ENCODE data around the gene DNAJA3.

The DNAJA3 gene

GRCh38 chr16:4489030-4489429, 63.4 kb downstream of the DNAJA3 start:
- H3K27ac ChIP-seq: peak overlapping the region; percentile 41; the same call in 1 of the 2 replicates
- TF ChIP-seq, protein P1, sequence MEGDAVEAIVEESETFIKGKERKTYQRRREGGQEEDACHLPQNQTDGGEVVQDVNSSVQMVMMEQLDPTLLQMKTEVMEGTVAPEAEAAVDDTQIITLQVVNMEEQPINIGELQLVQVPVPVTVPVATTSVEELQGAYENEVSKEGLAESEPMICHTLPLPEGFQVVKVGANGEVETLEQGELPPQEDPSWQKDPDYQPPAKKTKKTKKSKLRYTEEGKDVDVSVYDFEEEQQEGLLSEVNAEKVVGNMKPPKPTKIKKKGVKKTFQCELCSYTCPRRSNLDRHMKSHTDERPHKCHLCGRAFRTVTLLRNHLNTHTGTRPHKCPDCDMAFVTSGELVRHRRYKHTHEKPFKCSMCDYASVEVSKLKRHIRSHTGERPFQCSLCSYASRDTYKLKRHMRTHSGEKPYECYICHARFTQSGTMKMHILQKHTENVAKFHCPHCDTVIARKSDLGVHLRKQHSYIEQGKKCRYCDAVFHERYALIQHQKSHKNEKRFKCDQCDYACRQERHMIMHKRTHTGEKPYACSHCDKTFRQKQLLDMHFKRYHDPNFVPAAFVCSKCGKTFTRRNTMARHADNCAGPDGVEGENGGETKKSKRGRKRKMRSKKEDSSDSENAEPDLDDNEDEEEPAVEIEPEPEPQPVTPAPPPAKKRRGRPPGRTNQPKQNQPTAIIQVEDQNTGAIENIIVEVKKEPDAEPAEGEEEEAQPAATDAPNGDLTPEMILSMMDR (conservative IDR thresholded peaks at IDR 0.05): no peak

DNA sequence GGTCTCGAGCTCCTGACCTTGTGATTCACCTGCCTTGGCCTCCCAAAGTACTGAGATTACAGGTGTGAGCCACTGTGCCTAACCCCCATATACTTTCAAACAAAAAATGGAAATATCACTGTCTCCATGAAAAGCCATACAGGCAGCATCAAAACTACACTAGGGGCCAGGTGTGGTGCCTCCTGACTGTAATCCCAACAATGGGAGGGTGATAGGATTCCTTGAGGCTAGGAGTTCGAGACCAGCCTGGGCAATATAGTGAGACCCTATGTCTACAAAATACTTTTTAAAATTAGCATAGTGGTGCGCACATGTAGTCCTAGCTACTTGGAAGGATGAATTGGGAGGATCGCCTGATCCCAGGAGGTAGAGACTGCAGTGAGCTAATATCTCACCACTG, 66.2 kb downstream of the DNAJA3 start:
- TF ChIP-seq, protein P1 (conservative IDR thresholded peaks at IDR 0.05): no peak

GRCh38 chr16:4494746-4495490, 69.2 kb downstream of the DNAJA3 start:
- TF ChIP-seq, protein P1 (conservative IDR thresholded peaks at IDR 0.05): no peak
- no peak overlapping the region for H3K27ac ChIP-seq

More for the DNA sequence above, 66.2 kb downstream of the DNAJA3 start:
- H3K27ac ChIP-seq: no peak overlapping the region

DNA sequence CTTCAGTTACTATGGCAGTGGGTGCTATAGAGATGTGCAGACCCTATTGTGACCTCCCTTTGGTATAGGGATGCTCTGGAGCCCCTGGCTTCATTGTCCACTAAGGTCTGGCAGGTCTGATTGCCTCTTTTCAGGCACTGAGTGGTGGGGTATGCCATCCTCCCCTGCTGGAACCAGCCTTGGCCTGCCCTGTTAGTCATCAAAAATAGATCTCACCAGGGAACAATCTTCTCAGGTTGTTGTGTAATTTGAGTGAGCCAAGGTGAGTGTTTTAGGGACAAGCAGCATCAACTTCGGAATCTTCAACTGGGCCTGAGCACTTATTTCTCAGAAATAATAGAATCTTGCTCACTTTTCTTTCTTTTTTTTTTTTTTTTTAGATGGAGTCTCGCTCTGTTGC, 70.1 kb downstream of the DNAJA3 start:
- no peak overlapping the region for H3K27ac ChIP-seq
- TF ChIP-seq, protein P1 (conservative IDR thresholded peaks at IDR 0.05): no peak

- no peak overlapping the region for H3K27ac ChIP-seq
- TF ChIP-seq, protein P1 (conservative IDR thresholded peaks at IDR 0.05): no peak
These were observed 70.6 kb downstream of the DNAJA3 start for GRCh38 chr16:4496305-4496704.

DNA sequence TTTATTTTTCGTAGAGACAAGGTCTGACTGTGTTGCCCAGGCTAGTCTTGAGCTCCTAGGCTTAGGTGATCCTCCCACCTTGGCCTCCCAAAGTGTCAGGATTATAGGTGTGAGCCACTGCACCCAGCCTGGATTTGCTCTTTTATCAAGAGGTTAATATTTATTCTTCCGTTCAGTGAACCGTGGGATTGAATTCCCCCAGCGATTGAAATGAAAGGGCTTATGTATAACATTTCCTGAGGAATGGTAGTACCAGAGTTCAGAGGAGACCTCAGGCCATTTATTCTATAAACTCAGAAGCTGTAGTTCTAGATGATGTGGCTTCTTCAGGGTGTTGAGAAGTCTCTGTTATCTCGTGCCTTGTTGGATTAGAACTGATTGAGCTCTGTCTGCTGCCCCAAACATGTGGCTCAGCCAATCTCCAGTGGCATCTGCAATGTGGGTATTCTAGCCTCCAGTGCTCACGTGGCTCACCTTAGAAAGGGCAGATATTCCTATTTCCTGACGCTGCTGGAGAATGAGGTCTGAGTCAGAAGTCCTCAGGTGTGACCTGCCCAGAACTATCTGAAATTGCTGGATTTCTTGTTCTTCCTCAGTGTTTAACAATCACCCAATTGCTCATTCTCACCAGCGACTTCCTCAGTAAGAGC, 73.0 kb downstream of the DNAJA3 start:
- TF ChIP-seq, protein P1 (conservative IDR thresholded peaks at IDR 0.05): no peak
- no peak overlapping the region for H3K27ac ChIP-seq

GRCh38 chr16:4499196-4499555, 73.5 kb downstream of the DNAJA3 start:
- no peak overlapping the region for H3K27ac ChIP-seq
- TF ChIP-seq, protein P1 (conservative IDR thresholded peaks at IDR 0.05): no peak

Data from VCaP (cell line).